ENCODE results near the gene RCE1. TPM values are rescaled to one million over a fixed set of nuclear protein-coding genes. Genes with fewer than 3 reads are reported as not detected.

Gene RCE1
- total and polyA plus RNA-seq, 2 donors (not counting 3 experiments of a cell fraction or from before 2014, with no cell fraction given) = 26.9 to 47.4 TPM

DNA sequence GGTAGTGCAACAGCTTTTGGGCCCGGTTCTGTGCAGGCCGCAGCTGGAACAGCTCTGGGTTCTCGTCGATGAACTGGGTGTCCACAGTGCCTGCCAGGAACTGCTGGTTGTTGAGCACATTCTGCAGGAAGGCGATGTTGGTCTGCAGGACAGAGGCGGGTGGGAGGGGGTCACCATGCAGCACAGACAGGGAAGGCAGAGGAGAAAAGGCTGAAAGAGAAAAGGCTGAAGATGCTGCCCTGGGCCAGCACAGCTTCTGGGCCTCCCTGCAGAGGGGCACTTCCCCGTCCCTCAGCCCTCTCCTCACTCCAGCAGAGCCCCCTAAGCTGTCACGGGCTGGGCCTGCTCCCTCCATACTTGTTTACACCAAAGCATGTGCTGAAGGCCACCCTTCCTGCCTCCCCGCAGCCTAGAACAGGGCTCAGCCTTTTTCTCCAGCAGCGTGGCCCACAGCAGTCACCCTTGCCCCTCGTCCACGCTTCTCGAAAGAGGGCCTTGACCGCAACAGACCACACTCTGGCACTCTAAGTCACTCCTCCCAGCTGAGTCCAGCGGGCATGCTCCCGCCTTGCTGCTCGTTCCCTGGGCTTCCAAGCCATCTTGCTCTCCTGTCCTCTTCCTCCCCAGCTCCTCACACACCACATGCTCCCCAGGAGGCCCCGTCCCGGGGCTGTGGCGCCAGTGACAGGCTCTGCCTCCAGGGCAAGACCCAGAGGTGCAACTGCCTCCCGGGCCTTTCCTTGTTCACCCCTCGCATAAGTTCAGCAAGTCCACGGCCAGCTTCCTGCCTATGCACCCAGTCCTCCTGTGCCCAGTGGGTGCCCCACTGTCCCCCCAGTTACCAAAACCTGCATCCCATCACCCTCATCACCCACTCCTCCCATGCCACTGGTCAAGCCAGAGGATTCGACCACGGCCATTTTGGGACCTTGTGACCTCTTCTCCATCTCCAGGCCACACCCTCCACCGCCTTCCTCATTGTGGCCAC, 10.3 kb downstream of the RCE1 start:
- no peaks in the 10 kb centered on the region for H4K20me1 ChIP-seq (replicated peaks; ENCODE audit: control insufficient read depth, extremely low read depth, insufficient read depth, low read length)
- no peak overlapping the region for H3K4me2 ChIP-seq (ENCODE audit: insufficient read depth, low read length)
- no peak overlapping the region for H3K27ac ChIP-seq (ENCODE audit: insufficient read depth, low read depth, low read length)
- peaks cover 11% of the 10 kb centered on the region for H3K79me2 ChIP-seq (ENCODE audit: control insufficient read depth, insufficient read depth, low read length)
- H2AFZ ChIP-seq (ENCODE audit: low read depth, low read length) = no peak overlapping the region
- BruUV-seq (replicated peaks) = no TSS peak
- intact Hi-C loops (cut with micrococcal nuclease) (no loop called here), dilution Hi-C loops (cut with MboI; ENCODE audit: extremely low pct_ligation_motif_present, low sequenced_read_pairs) (no loop called here)
- H3K9me1 ChIP-seq (replicated peaks; ENCODE audit: control insufficient read depth, extremely low read depth, insufficient read depth, low read length) = no peaks in the 10 kb centered on the region
- FAIRE-seq = no peak
- TF ChIP-seq EZH2 (IDR thresholded peaks at IDR 0.05; ENCODE audit: borderline replicate concordance, low read depth, low read length, severe bottlenecking) (no peak), GATA2 (IDR thresholded peaks at IDR 0.05; ENCODE audit: insufficient read depth, insufficient read length, low read depth, low read length) (no peak), POLR2A (IDR thresholded peaks at IDR 0.05; ENCODE audit: low read depth, low read length) (no peak), JUN (IDR thresholded peaks at IDR 0.05; ENCODE audit: borderline replicate concordance, insufficient read depth, insufficient read length, low read depth) (no peak), FOS (IDR thresholded peaks at IDR 0.05; ENCODE audit: borderline replicate concordance, insufficient read depth, low read length) (no peak), POLR2AphosphoS5 (IDR thresholded peaks at IDR 0.05; ENCODE audit: insufficient read depth, low read depth, low read length) (no peak), CTCF (IDR thresholded peaks at IDR 0.05; ENCODE audit: extremely low read depth in 1 of 2, insufficient read depth in 1 of 2, low read depth in 1 of 2, low read length in 2 of 2) (no peak), MYC (IDR thresholded peaks at IDR 0.05; ENCODE audit: low read depth, low read length) (no peak)
- TF ChIP-seq, protein P1, sequence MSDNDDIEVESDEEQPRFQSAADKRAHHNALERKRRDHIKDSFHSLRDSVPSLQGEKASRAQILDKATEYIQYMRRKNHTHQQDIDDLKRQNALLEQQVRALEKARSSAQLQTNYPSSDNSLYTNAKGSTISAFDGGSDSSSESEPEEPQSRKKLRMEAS (IDR thresholded peaks at IDR 0.05; ENCODE audit: insufficient read depth, insufficient read length) = no peak
- CTCF ChIA-PET = interaction anchor here (0.7 to 1.1 kb wide), 4 partner anchors 29 to 168 kb away, joined by 3 to 4 read pairs (median 3); no protein-coding TSS in a partner anchor
- no peak overlapping the region for H3K4me3 ChIP-seq (replicated peaks in 1 of 3; ENCODE audit: insufficient read depth in 1 of 3, low read depth in 1 of 3, low read length in 3 of 3)
- DNase-seq (ENCODE audit: low read depth, low spot score) = no peak
- POLR2A ChIA-PET = no interaction called here
- peaks cover 0 to 2% of the 10 kb centered on the region in 2 experiments for H3K36me3 ChIP-seq (ENCODE audit: control insufficient read depth in 2 of 2, extremely low read depth in 1 of 2, insufficient read depth in 2 of 2, low read length in 2 of 2)
- peaks cover 9% of the 10 kb centered on the region for H3K4me1 ChIP-seq (ENCODE audit: control insufficient read depth, extremely low read depth, insufficient read depth, low read length)
- no peaks in the 10 kb centered on the region for H3K9me3 ChIP-seq (replicated peaks; ENCODE audit: control insufficient read depth, insufficient read depth, low read length)
- H3K9ac ChIP-seq (replicated peaks; ENCODE audit: extremely low read depth, insufficient read depth, low read length) = no peak overlapping the region
- H3K27me3 ChIP-seq (ENCODE audit: control insufficient read depth in 2 of 2, insufficient read depth in 2 of 2, low read length in 2 of 2) = no peaks in the 10 kb centered on the region

All from endothelial cell of umbilical vein (primary cell).